Naive thymus-derived CD4-positive, alpha-beta T cell (primary cell): ENCODE measurements around the gene SET. TPM values are rescaled to one million over a fixed set of nuclear protein-coding genes. Genes with fewer than 3 reads are reported as not detected.

Source experiments
- ATAC-seq: fragments of 150-1000 bp; cut with Tn5 transposase; 2 replicates; pipeline ENCODE4 v1.10.0; 2021; ENCODE audit warnings: mild to moderate bottlenecking, moderate library complexity
- CTCF ChIA-PET: fragments of 350-600 bp; sonication (Branson Sonifier 250); formaldehyde crosslinking; loops from one replicate; lab custom pipeline; 2021; ENCODE audit warnings: antibody characterized with exemption; lab: Charles Lee
- POLR2A ChIA-PET: fragments of 350-600 bp; sonication (Branson Sonifier 250); formaldehyde crosslinking; loops from one replicate; lab custom pipeline; 2021; ENCODE audit warnings: antibody characterized with exemption, inconsistent platforms; lab: Charles Lee
- DNase-seq, 9 donors: peaks; one replicate each; pipeline versions ENCODE4 v3.0.0 to v3.0.0-alpha.2; 2020 to 2022; ENCODE audit warnings: mixed read lengths in 1 of 9
- H3K27ac ChIP-seq: one replicate; pipeline ENCODE4 v1.7.0; 2013; ENCODE audit warnings: mild to moderate bottlenecking, low read depth, low read length, moderate library complexity
- H3K27me3 ChIP-seq, 2 donors: one replicate each; pipeline ENCODE4 v1.7.0; 2013; ENCODE audit warnings: low read length in 2 of 2, mild to moderate bottlenecking in 2 of 2, moderate library complexity in 2 of 2; ENCODE audit not compliant: control insufficient read depth in 2 of 2, insufficient read depth in 2 of 2
- H3K36me3 ChIP-seq, 3 experiments: 1 replicate in 2 of 3; 2 replicates in 1 of 3; pipeline ENCODE4 v1.7.0; 2013; ENCODE audit warnings: low read length in 3 of 3, mild to moderate bottlenecking in 3 of 3, moderate library complexity in 1 of 3; ENCODE audit not compliant: insufficient read depth in 3 of 3, control insufficient read depth in 2 of 3
- H3K4me1 ChIP-seq, 2 donors: one replicate each; pipeline ENCODE4 v1.7.0; 2013; ENCODE audit warnings: low read length in 2 of 2, mild to moderate bottlenecking in 2 of 2, moderate library complexity in 1 of 2; ENCODE audit not compliant: control insufficient read depth in 2 of 2, insufficient read depth in 2 of 2
- H3K4me3 ChIP-seq: 2 replicates; pipeline ENCODE4 v1.7.0; 2013; ENCODE audit warnings: mild to moderate bottlenecking, low read length
- H3K9me3 ChIP-seq, 3 experiments: 1 replicate in 2 of 3; 2 replicates in 1 of 3; pipeline ENCODE4 v1.7.0; 2013; ENCODE audit warnings: low read length in 3 of 3; ENCODE audit not compliant: control insufficient read depth in 2 of 3
- H3K27ac Mint-ChIP-seq, 9 donors: one replicate each; pipeline ENCODE4 v1.8.0; 2020 to 2022; ENCODE audit warnings: mixed read lengths in 9 of 9, mild to moderate bottlenecking in 8 of 9, moderate library complexity in 5 of 9, inconsistent platforms in 2 of 9
- H3K27me3 Mint-ChIP-seq, 5 donors: one replicate each; pipeline ENCODE4 v1.8.0; 2021 to 2022; ENCODE audit warnings: mixed read lengths in 5 of 5, mild to moderate bottlenecking in 1 of 5
- H3K36me3 Mint-ChIP-seq, 5 donors: one replicate each; pipeline ENCODE4 v1.8.0; 2020 to 2022; ENCODE audit warnings: mixed read lengths in 5 of 5, mild to moderate bottlenecking in 3 of 5, inconsistent platforms in 1 of 5
- H3K4me1 Mint-ChIP-seq, 7 donors: one replicate each; pipeline ENCODE4 v1.8.0; 2020 to 2022; ENCODE audit warnings: mixed read lengths in 7 of 7, mild to moderate bottlenecking in 3 of 7, inconsistent platforms in 1 of 7
- H3K4me3 Mint-ChIP-seq, 10 donors: one replicate each; pipeline ENCODE4 v1.8.0; 2020 to 2022; ENCODE audit warnings: mild to moderate bottlenecking in 10 of 10, mixed read lengths in 10 of 10, moderate library complexity in 6 of 10, inconsistent platforms in 2 of 10
- H3K9me3 Mint-ChIP-seq, 11 donors: one replicate each; pipeline ENCODE4 v1.8.0; 2020 to 2022; ENCODE audit warnings: mixed read lengths in 11 of 11, mild to moderate bottlenecking in 4 of 11, inconsistent platforms in 1 of 11, moderate library complexity in 1 of 11
- intact Hi-C, 2 donors: fragments of 100-400 bp; cut with micrococcal nuclease; formaldehyde crosslinking; loops; one replicate each; pipeline ENCODE4 v1.15.1; 2023
- polyA plus RNA-seq, 2 donors: library from polyadenylated mRNA; unstranded; fragments of 300-500 nt; fragmentation: Illumina TruSeq; gene quantifications; one replicate each; pipeline ENCODE4 v1.2.3, GENCODE V29; 2021
- total RNA-seq, 6 experiments: library from RNA in 5 of 6; stranded (reverse) in 5 of 6; gene quantifications; 1 replicate in 5 of 6; 2 replicates in 1 of 6; pipeline ENCODE4 v1.2.3 and lab custom pipeline; 2021 to 2026

Gene SET
- total and polyA plus RNA-seq, 7 experiments from 2014 or later: 133 to 488 (median 227) TPM

- H3K9me3 Mint-ChIP-seq: no peaks in the 10 kb centered on the region
- POLR2A ChIA-PET: no interaction called here
- no peak overlapping the region for H3K4me3 Mint-ChIP-seq
- no peaks in the 10 kb centered on the region for H3K36me3 Mint-ChIP-seq
- intact Hi-C loops: no loop called here
- Histone ChIP-seq H3K27me3 (no peaks in the 10 kb centered on the region), H3K9me3 (no peaks in the 10 kb centered on the region), H3K27ac (no peak overlapping the region), H3K4me3 (no peak overlapping the region), H3K36me3 (no peaks in the 10 kb centered on the region), H3K4me1 (no peaks in the 10 kb centered on the region)
- DNase-seq (no peak), ATAC-seq (no peak)
- no peak overlapping the region for H3K27ac Mint-ChIP-seq
- no peaks in the 10 kb centered on the region for H3K27me3 Mint-ChIP-seq
- H3K4me1 Mint-ChIP-seq: peaks cover 0 to 1% (median 0%) of the 10 kb centered on the region in 7 donors
- CTCF ChIA-PET: no interaction called here
Observed at GRCh38 chr9:128712451-128713410, 23.7 kb downstream of the SET start.

- no peaks in the 10 kb centered on the region for H3K9me3 Mint-ChIP-seq
- no peaks in the 10 kb centered on the region for H3K27me3 Mint-ChIP-seq
- Histone ChIP-seq H3K36me3 (no peaks in the 10 kb centered on the region), H3K9me3 (no peaks in the 10 kb centered on the region), H3K27ac (no peak overlapping the region), H3K4me1 (no peaks in the 10 kb centered on the region), H3K27me3 (no peaks in the 10 kb centered on the region), H3K4me3 (no peak overlapping the region)
- ATAC-seq (no peak), DNase-seq (no peak)
- H3K27ac Mint-ChIP-seq: no peak overlapping the region
- ChIA-PET CTCF (no interaction called here), POLR2A (no interaction called here)
- H3K36me3 Mint-ChIP-seq: no peaks in the 10 kb centered on the region
- H3K4me3 Mint-ChIP-seq: no peak overlapping the region
- peaks cover 0 to 1% (median 0%) of the 10 kb centered on the region in 7 donors for H3K4me1 Mint-ChIP-seq
- intact Hi-C loops: no loop called here
Observed at GRCh38 chr9:128713411-128713780, 24.4 kb downstream of the SET start.

- Mint-ChIP-seq H3K4me1 (peaks cover 0 to 1% (median 0%) of the 10 kb centered on the region in 7 donors), H3K27ac (no peak overlapping the region), H3K27me3 (no peaks in the 10 kb centered on the region), H3K36me3 (no peaks in the 10 kb centered on the region), H3K4me3 (no peak overlapping the region), H3K9me3 (no peaks in the 10 kb centered on the region)
- ATAC-seq: no peak
- CTCF ChIA-PET: interaction anchor here (1.0 kb wide), 1 partner anchor 10 kb away, joined by 5 read pairs; no protein-coding TSS in a partner anchor
- Histone ChIP-seq H3K4me3 (no peak overlapping the region), H3K9me3 (no peaks in the 10 kb centered on the region), H3K36me3 (no peaks in the 10 kb centered on the region), H3K4me1 (no peaks in the 10 kb centered on the region), H3K27ac (no peak overlapping the region), H3K27me3 (no peaks in the 10 kb centered on the region)
- DNase-seq: no peak
- POLR2A ChIA-PET: no interaction called here
- intact Hi-C loops: no loop called here
Observed at GRCh38 chr9:128713941-128714573, 25.0 kb downstream of the SET start.

- H3K4me3 ChIP-seq: no peak overlapping the region
- no peaks in the 10 kb centered on the region for H3K9me3 Mint-ChIP-seq
- H3K4me3 Mint-ChIP-seq: no peak overlapping the region
- ATAC-seq (no peak), DNase-seq (no peak)
- POLR2A ChIA-PET: no interaction called here
- CTCF ChIA-PET: interaction anchor here (0.6 to 1.0 kb wide), 2 partner anchors 11 to 37 kb away, joined by 3 to 5 read pairs; no protein-coding TSS in a partner anchor
- peaks cover 0 to 3% (median 0%) of the 10 kb centered on the region in 7 donors for H3K4me1 Mint-ChIP-seq
- no peaks in the 10 kb centered on the region for H3K36me3 Mint-ChIP-seq
- H3K27ac ChIP-seq: no peak overlapping the region
- H3K27me3 ChIP-seq: no peaks in the 10 kb centered on the region
- peaks cover 0 to 1% (median 0%) of the 10 kb centered on the region in 3 experiments for H3K36me3 ChIP-seq
- intact Hi-C loops: no loop called here
- H3K27ac Mint-ChIP-seq: no peak overlapping the region
- no peaks in the 10 kb centered on the region for H3K4me1 ChIP-seq
- no peaks in the 10 kb centered on the region for H3K27me3 Mint-ChIP-seq
- no peaks in the 10 kb centered on the region for H3K9me3 ChIP-seq
Observed at GRCh38 chr9:128714586-128715435, 25.8 kb downstream of the SET start.

- H3K4me1 ChIP-seq: no peaks in the 10 kb centered on the region
- no peaks in the 10 kb centered on the region for H3K27me3 ChIP-seq
- intact Hi-C loops: no loop called here
- Mint-ChIP-seq H3K4me3 (no peak overlapping the region), H3K27ac (peak overlapping the region in 1 of 9 donors; percentile 51), H3K27me3 (no peaks in the 10 kb centered on the region), H3K36me3 (no peaks in the 10 kb centered on the region), H3K9me3 (peaks cover 0 to under 1% (median 0%) of the 10 kb centered on the region in 11 donors), H3K4me1 (peaks cover 0 to 3% (median 0%) of the 10 kb centered on the region in 7 donors)
- CTCF ChIA-PET: interaction anchor here (0.6 kb wide), 1 partner anchor 37 kb away, joined by 3 read pairs; no protein-coding TSS in a partner anchor
- no peaks in the 10 kb centered on the region for H3K9me3 ChIP-seq
- DNase-seq: no peak
- peaks cover 0 to 7% (median 0%) of the 10 kb centered on the region in 3 experiments for H3K36me3 ChIP-seq
- no peak overlapping the region for H3K4me3 ChIP-seq
- POLR2A ChIA-PET: no interaction called here
- H3K27ac ChIP-seq: no peak overlapping the region
- no peak for ATAC-seq
Observed at GRCh38 chr9:128715436-128715750, 26.4 kb downstream of the SET start.

GRCh38 chr9:128716581-128717254, 27.7 kb downstream of the SET start:
- Mint-ChIP-seq H3K4me3 (no peak overlapping the region), H3K27ac (peak overlapping the region in 1 of 9 donors; percentile 7), H3K27me3 (no peaks in the 10 kb centered on the region), H3K36me3 (peaks cover 0 to 4% (median 0%) of the 10 kb centered on the region in 5 donors), H3K4me1 (peaks cover 0 to 6% (median 0%) of the 10 kb centered on the region in 7 donors), H3K9me3 (peaks cover 0 to 1% (median 0%) of the 10 kb centered on the region in 11 donors)
- POLR2A ChIA-PET: no interaction called here
- no peak for DNase-seq
- CTCF ChIA-PET: interaction anchor here (0.8 kb wide), 1 partner anchor 10 kb away, joined by 4 read pairs; no protein-coding TSS in a partner anchor
- ATAC-seq: no peak
- Histone ChIP-seq H3K9me3 (no peaks in the 10 kb centered on the region), H3K27me3 (no peaks in the 10 kb centered on the region), H3K36me3 (peaks cover 0 to 20% (median 0%) of the 10 kb centered on the region in 3 experiments), H3K27ac (no peak overlapping the region), H3K4me3 (no peak overlapping the region), H3K4me1 (no peaks in the 10 kb centered on the region)
- intact Hi-C loops: no loop called here
